ENCODE data around the gene ASCL3. TPM values are rescaled to one million over a fixed set of nuclear protein-coding genes. Genes with fewer than 3 reads are reported as not detected.
"Not testable (repeated sequence)": the region's sequence is repeated elsewhere in the genome, so short reads cannot be mapped to it uniquely, and the experiment has no call there.

Gene ASCL3
- not detected for total RNA-seq

GRCh38 chr11:8942518-8943066, at the start of gene ASCL3:
TSS of gene ASCL3 (minus strand) at chr11:8943016. CDS start at chr11:8938161, 4,855 bp downstream.
- Histone ChIP-seq H3K4me1 (no peaks in the 10 kb centered on the region), H3K27me3 (no peaks in the 10 kb centered on the region), H3K9me3 (no peaks in the 10 kb centered on the region), H3K4me3 (no peak within 1 kb of the TSS), H3K27ac (replicated peaks in 1 of 4) (no peak within 1 kb of the TSS), H3K36me3 (peaks cover 4 to 9% (median 7%) of the 10 kb centered on the region in 4 donors)
- intact Hi-C loops (cut with DNase I): no loop called here
- no peak for TF ChIP-seq CTCF (IDR thresholded peaks at IDR 0.05)
- TF ChIP-seq POLR2AphosphoS5 (IDR thresholded peaks at IDR 0.05): no peak
- no peak for TF ChIP-seq POLR2A (IDR thresholded peaks at IDR 0.05; ENCODE audit: low read depth)
- TF ChIP-seq EP300 (IDR thresholded peaks at IDR 0.05): no peak
- no peak for DNase-seq (ENCODE audit: extremely low spot score)
- 77% methylated on average over 5 of the region's 5 CpGs for WGBS

- intact Hi-C loops (cut with DNase I): no loop called here
- H3K36me3 ChIP-seq: no peaks in the 10 kb centered on the region
- H3K4me1 ChIP-seq: no peaks in the 10 kb centered on the region
- no peaks in the 10 kb centered on the region for H3K9me3 ChIP-seq
- H3K27ac ChIP-seq (replicated peaks in 1 of 4): no peak overlapping the region
- no peak overlapping the region for H3K4me3 ChIP-seq
- no peak for TF ChIP-seq POLR2A (IDR thresholded peaks at IDR 0.05; ENCODE audit: low read depth)
- no peak for TF ChIP-seq CTCF (IDR thresholded peaks at IDR 0.05)
- no peak for TF ChIP-seq POLR2AphosphoS5 (IDR thresholded peaks at IDR 0.05)
- TF ChIP-seq EP300 (IDR thresholded peaks at IDR 0.05): no peak
- no peaks in the 10 kb centered on the region for H3K27me3 ChIP-seq
- WGBS: 93% methylated on average over 1 of the region's 1 CpG
- DNase-seq (ENCODE audit: extremely low spot score): no peak
Measured at GRCh38 chr11:8989453-8989852, 46.6 kb upstream of the ASCL3 start.

- no peaks in the 10 kb centered on the region for H3K36me3 ChIP-seq
- DNase-seq (ENCODE audit: extremely low spot score): no peak
- H3K27ac ChIP-seq (replicated peaks in 1 of 4): no peak overlapping the region
- H3K4me1 ChIP-seq: no peaks in the 10 kb centered on the region
- H3K27me3 ChIP-seq: no peaks in the 10 kb centered on the region
- H3K4me3 ChIP-seq: no peak overlapping the region
- no peak for TF ChIP-seq EP300 (IDR thresholded peaks at IDR 0.05)
- no peak for TF ChIP-seq CTCF (IDR thresholded peaks at IDR 0.05)
- no peaks in the 10 kb centered on the region for H3K9me3 ChIP-seq
- WGBS: 60% methylated on average over 3 of the region's 3 CpGs
- intact Hi-C loops (cut with DNase I): no loop called here
Measured at GRCh38 chr11:8988329-8989234, 45.8 kb upstream of the ASCL3 start.

GRCh38 chr11:8987446-8987845, 44.6 kb upstream of the ASCL3 start:
- no peak overlapping the region for H3K27ac ChIP-seq (replicated peaks in 1 of 4)
- TF ChIP-seq CTCF (IDR thresholded peaks at IDR 0.05) (no peak), POLR2A (IDR thresholded peaks at IDR 0.05; ENCODE audit: low read depth) (no peak), POLR2AphosphoS5 (IDR thresholded peaks at IDR 0.05) (no peak), EP300 (IDR thresholded peaks at IDR 0.05) (no peak)
- H3K36me3 ChIP-seq: no peaks in the 10 kb centered on the region
- WGBS: 100% methylated on average over 2 of the region's 2 CpGs
- H3K4me3 ChIP-seq: no peak overlapping the region
- intact Hi-C loops (cut with DNase I): no loop called here
- H3K9me3 ChIP-seq: no peaks in the 10 kb centered on the region
- no peaks in the 10 kb centered on the region for H3K4me1 ChIP-seq
- no peaks in the 10 kb centered on the region for H3K27me3 ChIP-seq
- no peak for DNase-seq (ENCODE audit: extremely low spot score)

- H3K36me3 ChIP-seq; H3K4me3 ChIP-seq; H3K27ac ChIP-seq (replicated peaks in 1 of 4); DNase-seq (ENCODE audit: extremely low spot score); H3K4me1 ChIP-seq; intact Hi-C loops (cut with DNase I); H3K27me3 ChIP-seq; H3K9me3 ChIP-seq: not testable (repeated sequence)
- WGBS: 96% methylated on average over 6 of the region's 6 CpGs
Measured at GRCh38 chr11:8986772-8987171, 44.0 kb upstream of the ASCL3 start.

All from esophagus muscularis mucosa (tissue), 4 donors.